Ishikawa (cell line): Measurements from ENCODE around the gene SYT12.

ENCODE experiments used
- CEBPB ChIP-seq: IDR thresholded peaks from 2 replicates; pipeline ENCODE4 v1.6.1; 2012
- CREB1 ChIP-seq: IDR thresholded peaks from 2 replicates; pipeline ENCODE4 v1.6.1; 2012; ENCODE audit warnings: low read depth
- EGR1 ChIP-seq: IDR thresholded peaks from 2 replicates; pipeline ENCODE4 v1.6.1; 2012
- EP300 ChIP-seq: IDR thresholded peaks from 2 replicates; pipeline ENCODE4 v1.6.1; 2012; ENCODE audit warnings: borderline replicate concordance
- FOXM1 ChIP-seq: IDR thresholded peaks from 2 replicates; pipeline ENCODE4 v1.6.1; 2012; ENCODE audit warnings: low read depth, borderline replicate concordance
- NFIC ChIP-seq: IDR thresholded peaks from 2 replicates; pipeline ENCODE4 v1.6.1; 2012
- RAD21 ChIP-seq: IDR thresholded peaks from 2 replicates; pipeline ENCODE4 v1.6.1; 2012; ENCODE audit warnings: low read depth
- TAF1 ChIP-seq: IDR thresholded peaks from 2 replicates; pipeline ENCODE4 v1.6.1; 2012; ENCODE audit warnings: low read depth, mild to moderate bottlenecking
- TCF12 ChIP-seq: IDR thresholded peaks from 2 replicates; pipeline ENCODE4 v1.6.1; 2012; ENCODE audit warnings: low read depth
- TEAD4 ChIP-seq: IDR thresholded peaks from 2 replicates; pipeline ENCODE4 v1.6.1; 2012
- YY1 ChIP-seq: IDR thresholded peaks from 2 replicates; pipeline ENCODE4 v1.6.1; 2012; ENCODE audit warnings: low read depth
- ZBTB7A ChIP-seq: IDR thresholded peaks from 2 replicates; pipeline ENCODE4 v1.6.1; 2012; ENCODE audit warnings: low read depth
- TF ChIP-seq, protein P1 (sequence below): IDR thresholded peaks from 2 replicates; pipeline ENCODE4 v1.6.1; 2012
- TF ChIP-seq, protein P2 (sequence below): IDR thresholded peaks from 2 replicates; pipeline ENCODE4 v1.6.1; 2012
- TF ChIP-seq, protein P3 (sequence below): IDR thresholded peaks from 2 replicates; pipeline ENCODE4 v1.6.1; 2012; ENCODE audit warnings: low read depth, mild to moderate bottlenecking

The SYT12 gene

DNA sequence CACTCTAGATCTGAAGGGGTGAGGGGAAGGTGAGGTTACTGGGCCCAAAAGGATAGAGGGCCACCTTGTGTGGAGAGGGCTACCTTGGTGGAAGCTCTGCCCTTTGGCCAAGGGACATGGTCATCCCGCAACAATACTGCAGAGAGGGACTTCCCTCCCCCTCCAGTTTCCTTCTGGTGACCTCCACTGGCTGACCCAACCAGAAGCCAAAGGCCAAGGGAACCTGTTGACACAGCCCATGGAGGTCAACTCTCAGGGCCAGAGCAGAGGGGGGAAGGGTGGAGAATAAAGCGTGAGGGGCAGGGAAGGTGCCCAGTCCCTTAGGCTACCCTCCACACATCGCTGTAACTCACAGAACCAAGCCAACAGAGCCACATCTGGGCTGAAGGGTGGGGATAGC lies 18.7 kb downstream of the SYT12 start:
- TF ChIP-seq FOXM1 (no peak), EGR1 (no peak), NFIC (no peak), TEAD4 (no peak), EP300 (no peak), ZBTB7A (no peak), TCF12 (no peak)

DNA sequence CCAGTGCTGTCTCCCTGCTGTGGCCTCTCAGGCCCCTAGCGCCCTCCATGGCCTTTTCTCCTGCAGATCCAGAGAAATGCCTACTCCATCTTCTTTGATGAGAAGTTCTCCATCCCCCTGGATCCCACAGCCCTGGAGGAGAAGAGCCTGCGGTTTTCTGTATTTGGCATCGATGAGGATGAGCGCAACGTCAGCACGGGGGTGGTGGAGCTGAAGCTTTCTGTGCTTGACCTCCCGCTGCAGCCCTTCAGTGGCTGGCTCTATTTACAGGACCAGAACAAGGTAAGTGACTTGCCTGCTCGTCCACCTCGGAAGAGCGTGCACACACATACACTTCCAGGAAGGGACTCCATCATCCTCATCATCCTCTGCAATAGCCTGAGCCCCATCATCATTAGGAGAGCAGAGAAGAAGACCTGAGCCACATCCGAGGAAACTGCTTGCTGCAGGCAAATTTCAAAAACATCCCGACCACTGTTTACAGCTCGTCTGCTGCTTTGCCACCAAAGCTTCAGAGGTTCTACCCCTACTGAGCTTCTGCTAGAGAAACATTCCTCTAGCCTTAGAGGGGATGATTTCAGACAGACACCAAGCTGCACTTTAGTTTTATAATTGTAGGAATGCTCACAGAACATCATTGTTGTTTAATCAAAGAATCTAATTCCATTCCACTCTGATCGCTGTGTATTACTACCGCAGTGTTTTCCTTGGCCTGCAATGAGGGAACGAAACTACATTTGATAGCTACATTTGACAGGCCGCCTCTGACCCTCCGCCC lies 20.8 kb downstream of the SYT12 start:
- TF ChIP-seq EP300 (no peak), ZBTB7A (no peak), YY1 (no peak), TCF12 (no peak), CREB1 (no peak), CEBPB (no peak), TEAD4 (no peak), EGR1 (no peak), RAD21 (no peak), FOXM1 (no peak), NFIC (no peak), TAF1 (no peak)
- TF ChIP-seq, protein P1, sequence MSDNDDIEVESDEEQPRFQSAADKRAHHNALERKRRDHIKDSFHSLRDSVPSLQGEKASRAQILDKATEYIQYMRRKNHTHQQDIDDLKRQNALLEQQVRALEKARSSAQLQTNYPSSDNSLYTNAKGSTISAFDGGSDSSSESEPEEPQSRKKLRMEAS = no peak
- TF ChIP-seq, protein P2, sequence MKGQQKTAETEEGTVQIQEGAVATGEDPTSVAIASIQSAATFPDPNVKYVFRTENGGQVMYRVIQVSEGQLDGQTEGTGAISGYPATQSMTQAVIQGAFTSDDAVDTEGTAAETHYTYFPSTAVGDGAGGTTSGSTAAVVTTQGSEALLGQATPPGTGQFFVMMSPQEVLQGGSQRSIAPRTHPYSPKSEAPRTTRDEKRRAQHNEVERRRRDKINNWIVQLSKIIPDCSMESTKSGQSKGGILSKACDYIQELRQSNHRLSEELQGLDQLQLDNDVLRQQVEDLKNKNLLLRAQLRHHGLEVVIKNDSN = no peak
- TF ChIP-seq, protein P3, sequence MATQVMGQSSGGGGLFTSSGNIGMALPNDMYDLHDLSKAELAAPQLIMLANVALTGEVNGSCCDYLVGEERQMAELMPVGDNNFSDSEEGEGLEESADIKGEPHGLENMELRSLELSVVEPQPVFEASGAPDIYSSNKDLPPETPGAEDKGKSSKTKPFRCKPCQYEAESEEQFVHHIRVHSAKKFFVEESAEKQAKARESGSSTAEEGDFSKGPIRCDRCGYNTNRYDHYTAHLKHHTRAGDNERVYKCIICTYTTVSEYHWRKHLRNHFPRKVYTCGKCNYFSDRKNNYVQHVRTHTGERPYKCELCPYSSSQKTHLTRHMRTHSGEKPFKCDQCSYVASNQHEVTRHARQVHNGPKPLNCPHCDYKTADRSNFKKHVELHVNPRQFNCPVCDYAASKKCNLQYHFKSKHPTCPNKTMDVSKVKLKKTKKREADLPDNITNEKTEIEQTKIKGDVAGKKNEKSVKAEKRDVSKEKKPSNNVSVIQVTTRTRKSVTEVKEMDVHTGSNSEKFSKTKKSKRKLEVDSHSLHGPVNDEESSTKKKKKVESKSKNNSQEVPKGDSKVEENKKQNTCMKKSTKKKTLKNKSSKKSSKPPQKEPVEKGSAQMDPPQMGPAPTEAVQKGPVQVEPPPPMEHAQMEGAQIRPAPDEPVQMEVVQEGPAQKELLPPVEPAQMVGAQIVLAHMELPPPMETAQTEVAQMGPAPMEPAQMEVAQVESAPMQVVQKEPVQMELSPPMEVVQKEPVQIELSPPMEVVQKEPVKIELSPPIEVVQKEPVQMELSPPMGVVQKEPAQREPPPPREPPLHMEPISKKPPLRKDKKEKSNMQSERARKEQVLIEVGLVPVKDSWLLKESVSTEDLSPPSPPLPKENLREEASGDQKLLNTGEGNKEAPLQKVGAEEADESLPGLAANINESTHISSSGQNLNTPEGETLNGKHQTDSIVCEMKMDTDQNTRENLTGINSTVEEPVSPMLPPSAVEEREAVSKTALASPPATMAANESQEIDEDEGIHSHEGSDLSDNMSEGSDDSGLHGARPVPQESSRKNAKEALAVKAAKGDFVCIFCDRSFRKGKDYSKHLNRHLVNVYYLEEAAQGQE = no peak

DNA sequence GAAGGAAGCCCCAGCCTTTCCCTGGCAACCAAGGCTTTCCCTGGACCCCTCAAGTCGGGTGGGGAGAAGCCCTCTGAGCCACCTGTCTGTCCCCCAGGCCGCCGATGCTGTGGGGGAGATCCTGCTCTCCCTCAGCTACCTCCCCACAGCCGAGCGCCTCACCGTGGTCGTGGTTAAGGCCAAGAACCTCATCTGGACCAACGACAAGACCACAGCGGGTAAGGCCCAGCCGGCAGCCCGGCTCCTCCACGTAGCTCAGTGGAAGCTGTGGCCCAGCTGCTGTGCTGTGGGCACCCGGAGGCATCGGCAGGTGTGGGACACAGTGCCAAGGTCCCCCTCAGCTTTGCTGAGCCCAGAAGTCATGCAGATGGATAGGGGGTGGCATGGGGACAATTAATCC lies 21.6 kb downstream of the SYT12 start:
- TF ChIP-seq, protein P2 = no peak
- TF ChIP-seq EGR1 (no peak), NFIC (no peak), TEAD4 (no peak), CREB1 (no peak), EP300 (no peak), TAF1 (no peak), YY1 (no peak), ZBTB7A (no peak), FOXM1 (no peak), TCF12 (no peak), CEBPB (no peak), RAD21 (no peak)
- TF ChIP-seq, protein P1 = no peak
- TF ChIP-seq, protein P3 = no peak

DNA sequence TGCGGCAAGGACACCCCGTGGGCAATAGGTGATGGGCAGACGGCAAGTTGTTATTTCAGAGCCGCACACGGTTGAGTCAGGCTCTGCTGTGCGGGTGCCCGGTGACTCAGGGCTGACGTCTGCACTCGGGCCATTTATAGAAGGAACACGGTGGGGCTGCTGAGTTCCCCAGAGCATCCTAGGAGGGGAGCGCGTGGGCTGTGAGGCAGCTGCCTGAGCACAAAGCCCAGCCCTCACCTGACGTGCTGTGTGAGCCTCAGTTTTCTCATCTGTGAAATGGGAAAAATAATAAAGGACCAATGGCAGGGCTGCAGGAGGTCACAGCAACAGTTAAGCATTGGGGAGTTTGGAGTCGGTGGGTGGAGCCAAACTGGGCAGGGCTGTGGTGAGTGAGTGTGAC lies 22.4 kb downstream of the SYT12 start:
- TF ChIP-seq, protein P1 = no peak
- no peak for TF ChIP-seq YY1
- TF ChIP-seq, protein P3 = no peak
- TF ChIP-seq CEBPB = no peak
- TF ChIP-seq NFIC = no peak
- no peak for TF ChIP-seq ZBTB7A
- TF ChIP-seq, protein P2 = no peak
- no peak for TF ChIP-seq TAF1
- TF ChIP-seq TEAD4 = no peak
- TF ChIP-seq TCF12 = no peak
